ENCODE data around the gene SERPINC1. TPM values are rescaled to one million over a fixed set of nuclear protein-coding genes. Genes with fewer than 3 reads are reported as not detected.
A peak's percentile ranks its signal among the peaks of the same experiment; 100 is the strongest.

The SERPINC1 gene
- total RNA-seq, 4 donors from 2014 or later: not detected

DNA sequence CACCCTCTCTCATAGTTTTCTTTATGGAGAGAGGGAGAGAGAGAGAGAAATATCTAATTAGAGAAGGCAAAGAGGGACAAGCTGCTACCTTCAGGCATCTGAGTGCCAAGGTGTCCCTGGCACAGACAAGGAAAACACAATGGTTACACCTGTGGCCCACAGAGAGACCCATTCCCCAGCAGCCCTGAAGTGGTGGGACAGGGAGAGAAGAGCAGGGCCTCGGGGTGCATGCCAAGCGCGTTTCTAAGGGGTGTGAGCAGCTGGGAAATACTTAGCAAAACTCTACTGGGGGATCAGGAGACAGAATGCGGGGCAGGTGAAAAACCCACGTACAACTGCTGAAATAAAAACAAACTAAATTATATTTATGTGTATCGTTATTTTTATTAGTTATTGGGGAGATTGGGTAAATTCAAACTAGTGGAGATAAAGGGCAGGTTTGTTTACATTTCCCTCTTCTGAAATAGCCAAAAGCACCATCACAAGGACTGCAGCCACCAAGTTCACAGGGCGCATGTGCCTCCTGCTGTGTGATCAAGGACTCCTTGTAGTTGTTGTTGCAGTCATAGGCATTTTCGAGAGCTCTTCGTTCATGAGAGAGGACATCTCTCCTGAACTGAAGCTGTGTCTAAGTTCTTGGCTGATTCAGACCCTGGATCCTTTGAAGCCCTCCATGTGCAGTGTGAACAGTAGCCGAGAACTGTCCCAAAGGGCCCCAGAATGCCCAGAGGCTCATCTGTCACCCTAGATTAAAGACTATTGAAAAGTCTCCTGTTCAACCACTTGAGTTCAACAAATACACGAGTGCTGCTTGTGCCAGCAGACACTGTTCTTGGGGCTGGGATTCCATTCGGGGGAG is 737 bp upstream of the SERPINC1 start:
- H3K9me3 ChIP-seq: no peaks in the 10 kb centered on the region
- no peaks in the 10 kb centered on the region for H3K27me3 ChIP-seq
- DNase-seq: no peak
- no peaks in the 10 kb centered on the region for H3K4me1 ChIP-seq
- no peak overlapping the region for H3K27ac ChIP-seq
- H3K4me3 ChIP-seq: no peak overlapping the region
- no peaks in the 10 kb centered on the region for H3K36me3 ChIP-seq
- TF ChIP-seq POLR2A (IDR thresholded peaks at IDR 0.05): no peak
- TF ChIP-seq, protein P1, sequence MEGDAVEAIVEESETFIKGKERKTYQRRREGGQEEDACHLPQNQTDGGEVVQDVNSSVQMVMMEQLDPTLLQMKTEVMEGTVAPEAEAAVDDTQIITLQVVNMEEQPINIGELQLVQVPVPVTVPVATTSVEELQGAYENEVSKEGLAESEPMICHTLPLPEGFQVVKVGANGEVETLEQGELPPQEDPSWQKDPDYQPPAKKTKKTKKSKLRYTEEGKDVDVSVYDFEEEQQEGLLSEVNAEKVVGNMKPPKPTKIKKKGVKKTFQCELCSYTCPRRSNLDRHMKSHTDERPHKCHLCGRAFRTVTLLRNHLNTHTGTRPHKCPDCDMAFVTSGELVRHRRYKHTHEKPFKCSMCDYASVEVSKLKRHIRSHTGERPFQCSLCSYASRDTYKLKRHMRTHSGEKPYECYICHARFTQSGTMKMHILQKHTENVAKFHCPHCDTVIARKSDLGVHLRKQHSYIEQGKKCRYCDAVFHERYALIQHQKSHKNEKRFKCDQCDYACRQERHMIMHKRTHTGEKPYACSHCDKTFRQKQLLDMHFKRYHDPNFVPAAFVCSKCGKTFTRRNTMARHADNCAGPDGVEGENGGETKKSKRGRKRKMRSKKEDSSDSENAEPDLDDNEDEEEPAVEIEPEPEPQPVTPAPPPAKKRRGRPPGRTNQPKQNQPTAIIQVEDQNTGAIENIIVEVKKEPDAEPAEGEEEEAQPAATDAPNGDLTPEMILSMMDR (IDR thresholded peaks at IDR 0.05): no peak

DNA sequence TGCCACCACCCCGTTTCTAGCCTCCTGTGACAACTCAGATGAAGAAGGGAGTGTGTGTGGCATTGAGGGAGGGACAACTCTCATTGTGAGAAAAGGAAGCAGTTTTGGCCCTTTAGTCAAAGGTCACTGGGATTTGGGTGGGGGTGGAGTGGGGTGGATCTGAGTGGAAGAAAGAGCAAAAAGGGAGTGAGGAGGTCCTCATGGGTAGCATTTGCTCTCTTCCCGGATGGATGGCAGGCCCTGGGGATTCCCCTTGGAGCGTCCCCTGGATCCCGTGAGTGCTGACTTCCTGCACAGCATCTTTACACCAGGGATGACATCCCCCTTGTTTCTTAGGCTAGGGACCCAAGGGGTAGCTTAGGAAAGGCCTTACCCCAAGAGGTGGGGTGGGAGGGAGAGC is 460 bp downstream of the SERPINC1 start:
- Histone ChIP-seq H3K4me3 (peak overlapping the region in 1 of 4 donors; percentile 35), H3K27ac (no peak overlapping the region), H3K36me3 (no peaks in the 10 kb centered on the region), H3K4me1 (no peaks in the 10 kb centered on the region), H3K27me3 (no peaks in the 10 kb centered on the region), H3K9me3 (no peaks in the 10 kb centered on the region)
- TF ChIP-seq, protein P1 (IDR thresholded peaks at IDR 0.05): no peak
- TF ChIP-seq POLR2A (IDR thresholded peaks at IDR 0.05): no peak
- no peak for DNase-seq

DNA sequence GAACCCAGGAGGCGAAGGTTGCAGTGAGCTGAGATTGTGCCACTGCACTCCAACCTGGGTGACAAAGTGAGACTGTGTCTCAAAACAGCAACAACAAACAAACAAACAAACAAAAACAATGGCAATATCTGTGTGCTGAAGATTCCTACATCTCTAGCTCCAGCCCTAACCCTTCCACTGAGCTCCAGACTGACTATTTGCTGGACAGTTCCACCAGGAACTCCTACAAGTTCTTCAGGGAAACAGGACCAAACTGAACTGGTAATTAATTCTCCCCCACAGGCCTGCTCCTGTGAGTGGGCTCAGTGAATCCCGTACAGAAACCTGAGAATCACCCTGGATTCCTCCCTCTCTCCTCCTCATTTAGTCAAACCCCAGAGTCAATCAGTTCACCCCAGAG is 1.5 kb downstream of the SERPINC1 start:
- Histone ChIP-seq H3K4me3 (peak overlapping the region in 1 of 4 donors; percentile 35), H3K9me3 (no peaks in the 10 kb centered on the region), H3K36me3 (no peaks in the 10 kb centered on the region), H3K4me1 (no peaks in the 10 kb centered on the region), H3K27ac (no peak overlapping the region), H3K27me3 (no peaks in the 10 kb centered on the region)
- no peak for DNase-seq
- no peak for TF ChIP-seq POLR2A (IDR thresholded peaks at IDR 0.05)
- TF ChIP-seq, protein P1 (IDR thresholded peaks at IDR 0.05): no peak

DNA sequence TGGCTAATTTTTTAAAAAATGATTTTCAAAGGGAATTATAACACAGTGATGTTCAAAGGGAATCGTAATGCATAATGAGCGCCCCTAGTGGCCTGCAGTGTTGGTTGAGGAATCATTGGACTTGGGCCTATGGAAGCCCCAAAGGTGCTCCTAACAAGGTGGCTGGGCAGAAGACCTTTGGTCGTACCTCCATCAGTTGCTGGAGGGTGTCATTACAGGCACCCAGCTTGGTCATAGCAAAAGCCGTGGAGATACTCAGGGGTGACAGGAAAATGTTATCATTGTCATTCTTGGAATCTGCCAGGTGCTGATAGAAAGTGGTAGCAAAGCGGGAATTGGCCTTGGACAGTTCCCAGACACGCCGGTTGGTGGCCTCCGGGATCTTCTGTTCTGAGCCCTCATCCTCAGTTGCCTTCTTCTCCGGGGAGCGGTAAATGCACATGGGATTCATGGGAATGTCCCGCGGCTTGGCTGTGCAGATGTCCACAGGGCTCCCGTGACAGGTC is 2.7 kb downstream of the SERPINC1 start:
- H3K9me3 ChIP-seq: no peaks in the 10 kb centered on the region
- no peak for TF ChIP-seq POLR2A (IDR thresholded peaks at IDR 0.05)
- TF ChIP-seq, protein P1 (IDR thresholded peaks at IDR 0.05): peak in 4 of 6 experiments; percentile 50 to 59 (median 54)
- no peaks in the 10 kb centered on the region for H3K36me3 ChIP-seq
- no peaks in the 10 kb centered on the region for H3K27me3 ChIP-seq
- no peak overlapping the region for H3K4me3 ChIP-seq
- H3K4me1 ChIP-seq: no peaks in the 10 kb centered on the region
- DNase-seq: peak in 2 of 3 donors; percentile 25 to 69
- no peak overlapping the region for H3K27ac ChIP-seq

DNA sequence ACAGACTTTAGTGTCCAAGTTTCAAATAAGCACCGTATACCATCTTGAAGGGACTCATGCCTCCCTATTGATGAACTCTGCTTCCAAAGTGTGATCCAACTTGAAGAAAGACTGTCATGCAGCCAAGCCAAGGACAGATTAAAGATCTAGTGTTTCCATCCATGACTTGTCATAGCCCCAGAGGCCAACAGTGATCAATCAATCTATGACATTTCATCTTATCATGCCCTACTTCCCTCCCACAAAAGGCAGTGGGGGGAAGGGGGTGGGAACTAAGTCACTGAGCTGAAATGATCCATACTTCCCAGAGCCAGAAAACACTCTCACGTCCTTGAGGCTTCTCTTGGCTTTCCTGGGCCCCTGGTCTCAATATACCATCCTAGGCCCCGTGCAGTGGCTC is 4.0 kb downstream of the SERPINC1 start:
- H3K36me3 ChIP-seq: no peaks in the 10 kb centered on the region
- TF ChIP-seq POLR2A (IDR thresholded peaks at IDR 0.05): no peak
- TF ChIP-seq, protein P1 (IDR thresholded peaks at IDR 0.05): no peak
- H3K4me1 ChIP-seq: no peaks in the 10 kb centered on the region
- H3K27me3 ChIP-seq: no peaks in the 10 kb centered on the region
- no peak for DNase-seq
- no peak overlapping the region for H3K4me3 ChIP-seq
- no peak overlapping the region for H3K27ac ChIP-seq
- no peaks in the 10 kb centered on the region for H3K9me3 ChIP-seq
